ENCODE measurements around the gene KRT4. TPM values are rescaled to one million over a fixed set of nuclear protein-coding genes. Genes with fewer than 3 reads are reported as not detected.

The KRT4 gene
- total RNA-seq (ENCODE audit: unreplicated experiment), result not detected
- long read RNA-seq, result 0 reads

DNA sequence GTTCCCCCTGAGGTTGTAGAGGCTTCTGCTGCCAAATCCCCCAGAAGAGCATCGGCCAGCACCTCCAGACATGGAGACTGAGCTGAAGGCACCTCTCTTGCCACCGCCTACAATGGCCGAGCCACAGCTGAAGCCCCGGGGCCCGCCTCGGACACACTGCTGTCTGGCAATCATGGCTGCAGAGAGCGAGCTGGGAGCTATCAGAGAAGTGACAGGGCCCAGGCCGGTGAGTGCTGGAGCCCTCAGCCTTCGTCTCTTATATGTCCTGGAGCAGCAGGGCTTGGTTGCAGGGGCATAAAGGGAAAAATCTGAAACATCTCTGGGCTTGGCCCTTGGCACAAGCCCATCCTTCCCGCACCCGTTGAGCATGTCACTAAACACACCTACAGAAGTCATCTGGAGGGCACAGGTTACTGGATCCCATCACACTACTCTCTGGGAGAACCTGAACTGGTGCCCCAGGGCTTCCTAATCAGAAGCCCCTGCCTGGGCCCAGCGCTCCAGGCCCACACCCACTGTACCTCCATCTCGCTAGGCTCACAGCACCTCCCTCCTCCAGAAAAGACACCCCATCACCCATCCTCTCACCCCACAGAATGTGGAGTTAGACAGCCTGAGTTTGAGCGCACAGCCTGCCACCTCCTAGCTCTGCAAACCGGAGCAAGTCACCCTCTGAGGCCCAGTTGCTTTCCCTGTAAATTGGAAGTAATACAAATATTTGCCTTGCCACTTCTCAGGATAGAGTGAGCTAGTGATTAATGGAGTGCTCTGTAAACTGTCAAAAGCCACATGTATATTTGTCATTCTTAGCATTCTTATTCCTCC is at the start of gene KRT4:
TSS of gene KRT4 (minus strand) at position 232 of the 825 bp plus-strand sequence. CDS start at position 174, 58 bp downstream.
- no peaks in the 10 kb centered on the region for H3K9me3 Mint-ChIP-seq (ENCODE audit: unreplicated experiment)
- H3K36me3 Mint-ChIP-seq (ENCODE audit: unreplicated experiment), result no peaks in the 10 kb centered on the region
- no peaks in the 10 kb centered on the region for H3K4me1 Mint-ChIP-seq (ENCODE audit: low read depth, unreplicated experiment)
- TF ChIP-seq, protein P1, sequence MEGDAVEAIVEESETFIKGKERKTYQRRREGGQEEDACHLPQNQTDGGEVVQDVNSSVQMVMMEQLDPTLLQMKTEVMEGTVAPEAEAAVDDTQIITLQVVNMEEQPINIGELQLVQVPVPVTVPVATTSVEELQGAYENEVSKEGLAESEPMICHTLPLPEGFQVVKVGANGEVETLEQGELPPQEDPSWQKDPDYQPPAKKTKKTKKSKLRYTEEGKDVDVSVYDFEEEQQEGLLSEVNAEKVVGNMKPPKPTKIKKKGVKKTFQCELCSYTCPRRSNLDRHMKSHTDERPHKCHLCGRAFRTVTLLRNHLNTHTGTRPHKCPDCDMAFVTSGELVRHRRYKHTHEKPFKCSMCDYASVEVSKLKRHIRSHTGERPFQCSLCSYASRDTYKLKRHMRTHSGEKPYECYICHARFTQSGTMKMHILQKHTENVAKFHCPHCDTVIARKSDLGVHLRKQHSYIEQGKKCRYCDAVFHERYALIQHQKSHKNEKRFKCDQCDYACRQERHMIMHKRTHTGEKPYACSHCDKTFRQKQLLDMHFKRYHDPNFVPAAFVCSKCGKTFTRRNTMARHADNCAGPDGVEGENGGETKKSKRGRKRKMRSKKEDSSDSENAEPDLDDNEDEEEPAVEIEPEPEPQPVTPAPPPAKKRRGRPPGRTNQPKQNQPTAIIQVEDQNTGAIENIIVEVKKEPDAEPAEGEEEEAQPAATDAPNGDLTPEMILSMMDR (IDR thresholded peaks at IDR 0.05; ENCODE audit: partially characterized antibody, unreplicated experiment), result no peak
- peaks cover 6% of the 10 kb centered on the region for H3K27me3 Mint-ChIP-seq (ENCODE audit: unreplicated experiment)
- H3K27ac Mint-ChIP-seq (ENCODE audit: unreplicated experiment), result no peak within 1 kb of the TSS
- DNase-seq, result no peak
- H3K4me3 Mint-ChIP-seq (ENCODE audit: unreplicated experiment), result no peak within 1 kb of the TSS

DNA sequence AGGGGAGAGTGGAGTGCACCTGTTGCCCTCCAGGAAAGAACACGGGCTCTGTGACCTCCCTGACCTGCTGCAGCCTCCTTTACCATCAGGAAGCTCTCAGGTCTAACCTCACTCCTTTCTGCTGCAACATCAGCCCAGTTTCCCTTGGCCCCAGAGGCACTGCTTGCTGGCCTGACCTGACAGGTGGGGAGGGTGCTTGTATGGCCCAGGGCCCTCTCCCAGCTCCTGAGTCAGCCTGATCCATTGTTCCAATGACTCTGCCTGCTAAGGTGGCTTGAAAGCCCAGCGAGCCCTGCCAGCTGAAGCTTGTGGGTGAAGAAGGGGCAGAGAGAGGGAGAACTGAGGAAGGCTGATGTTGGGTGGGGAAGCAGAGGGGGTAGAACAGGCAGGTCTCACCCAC is 48.1 kb upstream of the KRT4 start:
- TF ChIP-seq, protein P1 (IDR thresholded peaks at IDR 0.05; ENCODE audit: partially characterized antibody, unreplicated experiment), result no peak
- no peak overlapping the region for H3K27ac Mint-ChIP-seq (ENCODE audit: unreplicated experiment)
- peaks cover 2% of the 10 kb centered on the region for H3K27me3 Mint-ChIP-seq (ENCODE audit: unreplicated experiment)
- H3K9me3 Mint-ChIP-seq (ENCODE audit: unreplicated experiment), result no peaks in the 10 kb centered on the region
- H3K36me3 Mint-ChIP-seq (ENCODE audit: unreplicated experiment), result no peaks in the 10 kb centered on the region
- H3K4me1 Mint-ChIP-seq (ENCODE audit: low read depth, unreplicated experiment), result no peaks in the 10 kb centered on the region
- H3K4me3 Mint-ChIP-seq (ENCODE audit: unreplicated experiment), result no peak overlapping the region
- DNase-seq, result no peak

DNA sequence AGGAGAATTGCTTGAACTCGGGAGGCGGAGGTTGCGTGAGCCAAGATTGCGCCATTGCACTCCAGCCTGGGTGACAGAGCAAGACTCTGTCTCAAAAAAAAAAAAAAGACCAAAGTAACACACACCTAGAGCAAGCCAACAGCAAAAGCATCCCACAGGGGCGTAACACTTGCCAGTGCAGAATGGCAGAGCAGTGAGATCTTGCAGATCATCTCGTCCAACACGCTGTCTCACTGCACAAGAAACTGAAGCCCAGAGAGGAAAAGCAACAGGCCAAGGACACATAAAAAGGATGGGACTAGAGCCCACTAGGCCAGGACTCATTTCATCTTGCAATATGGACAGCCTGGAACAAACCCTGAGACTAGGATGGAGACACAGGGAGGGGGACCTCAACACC is 47.6 kb upstream of the KRT4 start:
- Mint-ChIP-seq H3K4me3 (ENCODE audit: unreplicated experiment) (no peak overlapping the region), H3K36me3 (ENCODE audit: unreplicated experiment) (no peaks in the 10 kb centered on the region), H3K9me3 (ENCODE audit: unreplicated experiment) (no peaks in the 10 kb centered on the region), H3K27me3 (ENCODE audit: unreplicated experiment) (peaks cover 5% of the 10 kb centered on the region), H3K27ac (ENCODE audit: unreplicated experiment) (no peak overlapping the region), H3K4me1 (ENCODE audit: low read depth, unreplicated experiment) (no peaks in the 10 kb centered on the region)
- DNase-seq, result no peak
- TF ChIP-seq, protein P1 (IDR thresholded peaks at IDR 0.05; ENCODE audit: partially characterized antibody, unreplicated experiment), result no peak

DNA sequence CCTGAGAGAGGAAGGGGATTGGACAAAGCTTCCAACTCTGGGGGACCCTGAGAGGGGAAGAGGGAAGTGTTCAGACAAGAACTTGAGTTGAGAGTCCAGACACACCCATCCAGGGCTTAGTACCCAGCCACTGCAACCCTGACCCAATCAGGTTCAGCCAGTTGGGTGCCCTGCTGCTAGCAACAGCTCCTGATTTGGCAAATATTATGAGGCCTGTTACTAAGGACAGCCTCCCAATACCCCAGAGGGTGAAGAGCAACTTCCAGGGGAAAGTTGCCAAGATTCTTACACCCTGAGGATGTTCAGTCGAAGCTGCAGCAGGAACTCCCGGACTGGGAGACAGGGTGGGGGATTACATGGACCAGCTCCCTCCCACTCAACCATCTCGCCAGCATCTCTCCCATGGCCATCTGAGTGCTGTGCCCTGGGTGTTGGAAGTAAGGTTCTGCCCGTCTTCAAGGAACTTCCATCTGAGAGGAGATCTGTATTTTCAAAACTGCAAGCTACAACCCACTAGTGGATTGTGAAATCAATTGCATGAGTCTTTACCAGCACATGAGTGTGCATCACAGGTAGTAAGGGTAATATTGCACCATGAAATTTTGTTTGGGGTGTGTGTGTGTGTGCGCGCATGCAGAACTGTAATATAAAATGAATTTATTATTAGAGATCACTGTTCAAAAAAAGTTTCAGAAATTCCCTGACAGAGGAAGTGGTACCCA is 46.3 kb upstream of the KRT4 start:
- H3K27me3 Mint-ChIP-seq (ENCODE audit: unreplicated experiment), result peaks cover 5% of the 10 kb centered on the region
- no peak for DNase-seq
- peaks cover 1% of the 10 kb centered on the region for H3K9me3 Mint-ChIP-seq (ENCODE audit: unreplicated experiment)
- H3K27ac Mint-ChIP-seq (ENCODE audit: unreplicated experiment), result no peak overlapping the region
- TF ChIP-seq, protein P1 (IDR thresholded peaks at IDR 0.05; ENCODE audit: partially characterized antibody, unreplicated experiment), result no peak
- no peaks in the 10 kb centered on the region for H3K4me1 Mint-ChIP-seq (ENCODE audit: low read depth, unreplicated experiment)
- H3K36me3 Mint-ChIP-seq (ENCODE audit: unreplicated experiment), result no peaks in the 10 kb centered on the region
- no peak overlapping the region for H3K4me3 Mint-ChIP-seq (ENCODE audit: unreplicated experiment)

DNA sequence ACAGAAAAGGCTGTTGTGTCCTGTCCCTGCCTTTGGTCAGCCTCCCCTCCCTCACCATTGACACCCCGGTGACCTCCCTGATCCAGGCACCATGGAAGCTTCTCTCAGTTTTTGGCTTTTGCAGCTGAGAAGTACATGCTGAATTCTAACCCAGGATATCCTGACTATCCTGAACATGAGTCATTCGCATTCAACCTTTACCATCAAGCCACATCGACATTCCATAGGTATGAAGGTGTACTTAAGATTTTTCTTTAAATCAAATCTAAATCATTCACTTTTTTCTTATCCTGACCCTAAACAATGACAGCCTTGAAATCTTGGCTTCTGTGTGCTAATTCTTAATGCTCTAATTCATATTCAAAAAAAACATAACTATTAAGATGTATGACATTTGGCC is 43.6 kb upstream of the KRT4 start:
- TF ChIP-seq, protein P1 (IDR thresholded peaks at IDR 0.05; ENCODE audit: partially characterized antibody, unreplicated experiment), result no peak
- H3K9me3 Mint-ChIP-seq (ENCODE audit: unreplicated experiment), result peaks cover 1% of the 10 kb centered on the region
- H3K4me1 Mint-ChIP-seq (ENCODE audit: low read depth, unreplicated experiment), result no peaks in the 10 kb centered on the region
- H3K36me3 Mint-ChIP-seq (ENCODE audit: unreplicated experiment), result no peaks in the 10 kb centered on the region
- no peak overlapping the region for H3K27ac Mint-ChIP-seq (ENCODE audit: unreplicated experiment)
- peaks cover 7% of the 10 kb centered on the region for H3K27me3 Mint-ChIP-seq (ENCODE audit: unreplicated experiment)
- H3K4me3 Mint-ChIP-seq (ENCODE audit: unreplicated experiment), result no peak overlapping the region
- DNase-seq, result no peak
